22Rv1 (cell line): ENCODE results near the gene COG5.

Source experiments
- CTCF ChIP-seq: fragments of 450-650 bp; IDR thresholded peaks from 2 replicates; pipeline ENCODE4 v1.5.1; 2017; ENCODE audit warnings: mild to moderate bottlenecking
- ZFX ChIP-seq: fragments of 450-650 bp; IDR thresholded peaks from 2 replicates; pipeline ENCODE4 v1.6.1; 2017; ENCODE audit warnings: antibody characterized with exemption, borderline replicate concordance

- no peak for TF ChIP-seq CTCF
- no peak for TF ChIP-seq ZFX
These were observed 34.2 kb upstream of the COG5 start for GRCh38 chr7:107597953-107598352.
